Eye (tissue), 1 donor: ENCODE measurements around the gene SYT13.

ENCODE experiments used
- DNase-seq: peaks from one replicate; pipeline ENCODE4 v3.0.0-alpha.2; 2015

Gene SYT13

DNA sequence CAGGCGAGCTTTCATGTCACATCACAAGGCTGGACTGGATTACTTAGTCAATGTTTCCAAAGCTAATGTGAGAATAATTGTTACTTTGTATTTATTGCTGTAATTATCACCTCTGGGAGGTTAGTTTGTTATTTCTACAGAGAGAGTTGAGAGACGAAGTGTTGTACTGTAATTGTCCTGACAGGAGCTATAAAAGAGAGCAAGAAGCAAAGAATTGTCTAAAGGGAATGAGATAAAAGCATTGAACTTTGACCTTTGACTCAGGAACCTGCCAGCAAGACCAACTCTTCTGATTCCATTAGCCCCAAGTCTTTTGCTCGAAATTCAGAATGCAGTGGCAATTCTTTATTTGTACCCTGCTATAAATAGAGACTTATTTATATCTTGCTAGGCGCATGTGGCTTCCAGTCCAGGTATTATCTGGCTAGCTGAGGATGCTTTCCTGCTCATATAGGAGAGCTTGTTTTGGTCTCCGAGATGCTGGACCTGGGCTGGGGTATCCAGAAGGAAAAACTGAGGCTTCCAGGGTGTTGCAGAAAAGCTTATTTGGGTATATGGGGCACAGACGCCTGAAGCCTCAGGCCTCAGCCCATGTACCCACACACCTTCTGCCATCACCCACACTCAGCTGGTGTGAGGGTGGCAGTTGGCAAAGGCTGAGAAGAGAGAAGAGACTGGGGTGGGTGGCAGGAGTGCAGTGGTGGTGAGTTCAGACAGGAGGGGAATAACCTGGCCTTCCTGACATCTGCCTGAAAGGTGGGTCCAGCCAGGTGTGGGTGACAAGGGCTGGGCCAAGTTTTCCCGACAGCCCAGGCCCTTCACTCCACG lies 40.7 kb downstream of the SYT13 start:
- no peak for DNase-seq

DNA sequence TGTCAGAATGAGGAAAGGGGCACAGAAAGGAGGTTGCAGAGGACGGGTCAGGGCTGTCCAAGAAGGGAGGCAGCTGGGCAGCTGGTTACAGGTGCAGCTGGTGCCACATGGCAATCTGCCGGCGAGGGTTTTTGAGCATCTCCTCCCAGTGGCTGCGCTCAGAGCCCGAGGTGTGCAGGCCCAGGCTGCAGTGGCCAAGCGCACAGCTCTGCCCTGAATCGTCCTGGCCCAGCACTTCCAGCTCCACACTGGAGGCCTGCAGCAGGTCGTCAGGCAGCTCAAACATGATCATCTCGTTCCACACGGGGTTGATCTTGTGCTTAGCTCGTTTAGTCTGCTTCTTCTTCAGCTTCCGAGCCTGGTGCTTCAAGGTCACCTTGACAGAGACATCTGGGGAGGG lies 42.2 kb downstream of the SYT13 start:
- no peak for DNase-seq

DNA sequence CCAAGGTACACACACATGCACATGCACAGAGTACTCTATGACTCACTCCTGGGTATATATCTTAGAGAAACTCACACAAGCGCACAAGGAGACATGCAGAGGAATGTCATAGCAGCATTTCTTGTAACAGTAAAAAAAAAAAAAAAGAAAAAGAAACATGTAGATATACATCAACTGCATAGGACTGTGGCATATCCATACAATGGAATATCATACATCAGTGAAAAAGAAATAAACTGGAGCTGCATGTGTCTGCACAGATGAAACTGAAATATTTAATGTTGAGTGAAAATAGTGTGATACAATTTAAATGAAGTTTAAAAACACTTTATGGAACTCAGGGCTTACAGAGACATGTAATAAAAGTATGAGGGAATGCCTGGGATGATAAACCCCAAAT lies 46.4 kb downstream of the SYT13 start:
- no peak for DNase-seq

DNA sequence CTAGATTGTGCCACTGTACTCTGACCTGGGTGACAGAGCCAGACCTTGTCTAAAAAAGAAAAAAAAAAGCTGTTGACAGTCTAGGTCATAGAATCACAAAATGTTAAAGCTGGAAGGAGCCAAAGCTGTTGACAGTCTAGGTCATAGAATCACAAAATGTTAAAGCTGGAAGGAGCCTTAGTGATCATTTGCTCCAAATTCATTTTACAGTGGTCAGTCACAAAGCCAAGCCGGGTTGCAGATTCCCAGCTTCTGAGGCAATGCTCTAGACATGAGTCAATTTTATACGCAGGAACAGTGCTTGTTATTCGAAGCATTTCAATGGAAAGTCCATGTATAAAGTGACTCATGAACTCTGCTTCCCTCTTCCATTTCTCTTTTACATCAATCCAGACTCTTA lies 47.4 kb downstream of the SYT13 start:
- DNase-seq: no peak

DNA sequence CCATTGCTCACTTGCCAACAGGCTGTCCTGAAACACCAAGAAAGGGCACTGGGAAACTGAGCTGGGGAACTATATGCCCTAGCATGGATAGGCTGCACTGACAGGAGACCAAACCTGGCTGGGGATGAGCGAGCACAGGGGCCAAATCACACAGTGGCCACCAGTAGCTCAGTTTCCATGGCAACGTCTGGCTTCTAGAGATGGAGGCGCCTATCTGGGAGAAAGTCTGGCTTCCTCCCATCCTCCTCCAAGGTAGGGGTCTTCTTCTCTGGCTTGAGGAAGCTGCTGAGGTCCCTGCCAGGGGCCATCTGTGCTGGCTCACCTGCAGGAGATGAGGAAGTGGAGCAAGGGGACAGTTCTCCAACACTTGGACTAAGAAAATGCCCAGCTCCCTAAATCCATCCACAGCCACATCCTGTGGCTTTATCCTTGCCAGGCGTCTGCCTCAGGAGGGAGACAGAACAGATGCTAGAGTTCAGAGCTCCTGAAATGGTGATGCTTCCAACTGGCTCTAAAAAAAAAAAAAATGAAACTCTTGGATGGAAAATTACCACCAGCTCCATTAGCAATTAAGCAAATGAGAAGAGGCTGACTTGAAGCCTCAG lies 48.3 kb downstream of the SYT13 start:
- peak; percentile 12 for DNase-seq

DNA sequence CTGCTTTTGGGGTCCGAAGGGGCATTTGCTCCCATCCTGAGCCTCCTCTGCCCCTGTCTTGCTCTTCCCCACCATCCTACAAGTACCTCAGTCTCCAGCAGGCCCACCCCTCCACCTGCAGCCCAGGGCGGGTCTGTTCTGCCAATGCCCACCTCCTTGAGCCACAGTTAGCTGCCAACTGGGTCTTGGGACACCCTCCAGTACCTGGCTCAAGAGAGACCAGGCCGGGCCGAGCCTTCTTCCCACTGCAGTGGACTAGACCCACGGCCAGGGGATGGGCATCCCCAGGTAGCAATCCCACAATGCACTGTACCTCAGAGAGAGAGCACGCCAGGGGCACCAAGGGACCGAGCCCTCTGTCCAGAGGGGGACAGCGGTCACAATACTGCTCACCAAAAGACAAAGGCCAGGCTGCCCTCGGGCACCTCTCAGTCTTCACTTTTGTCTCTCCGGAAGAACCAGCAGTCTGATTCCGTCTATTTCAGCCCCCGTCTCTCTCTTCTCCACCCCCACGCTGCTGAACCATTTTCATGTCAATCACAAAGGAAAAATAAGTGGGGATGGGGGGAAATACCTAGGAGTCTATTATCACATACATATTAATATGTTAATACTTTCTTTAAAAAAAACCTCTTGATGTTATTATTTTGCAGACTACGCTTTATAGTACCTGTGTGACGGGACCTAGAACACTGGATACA lies 51.7 kb downstream of the SYT13 start:
- DNase-seq: no peak

DNA sequence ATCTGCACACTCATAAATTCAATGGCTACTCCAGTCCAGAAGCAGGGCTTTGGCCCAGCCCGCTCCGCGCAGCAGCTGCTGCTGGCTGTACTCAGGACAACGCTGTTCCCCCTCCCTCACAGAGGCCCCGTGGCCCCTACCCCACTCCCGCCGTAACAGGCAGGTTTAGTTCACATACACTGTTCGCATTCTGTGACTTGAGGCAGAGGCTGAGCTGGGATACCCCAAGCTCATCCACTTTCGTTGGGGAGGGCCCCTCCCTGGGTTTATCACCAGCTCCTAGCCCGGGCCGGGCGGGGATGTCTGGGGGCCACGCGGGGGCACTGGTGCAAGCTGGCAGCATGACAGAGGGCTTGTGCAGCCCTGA lies 52.4 kb downstream of the SYT13 start:
- no peak for DNase-seq

DNA sequence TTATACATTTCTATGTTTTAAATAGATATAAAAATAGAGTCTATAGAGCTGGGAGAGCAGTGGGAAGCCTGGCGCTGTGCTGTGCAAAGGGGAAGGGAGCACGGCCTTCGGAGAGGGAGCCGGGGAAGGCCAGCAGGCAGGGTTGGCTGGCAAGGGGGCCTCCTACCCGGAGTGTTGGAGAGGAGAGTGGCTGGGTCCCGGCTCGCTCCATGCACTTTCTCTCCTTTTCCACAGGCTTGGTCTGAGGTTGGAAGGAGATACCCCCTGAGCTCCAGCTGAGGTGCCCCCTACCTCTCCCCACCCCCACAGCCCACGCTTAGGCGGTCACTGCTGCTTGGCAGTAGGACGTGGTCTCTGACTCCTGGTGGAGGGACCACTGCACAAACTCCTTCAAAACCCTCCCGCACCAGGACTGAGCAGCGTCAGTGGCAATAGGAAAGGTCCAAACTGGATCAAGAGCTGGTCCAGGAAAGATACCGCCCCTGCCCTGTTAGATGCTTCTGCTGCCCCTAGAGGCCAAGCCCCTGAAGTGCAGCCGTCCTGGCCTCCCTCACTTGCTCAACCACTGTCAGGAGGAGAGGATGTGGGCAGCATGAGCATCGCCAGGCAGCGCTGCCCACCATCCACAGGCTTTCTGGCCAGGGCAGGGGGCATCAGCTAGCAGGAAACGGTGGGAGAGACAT lies 52.9 kb downstream of the SYT13 start:
- peak; percentile 76 for DNase-seq

DNA sequence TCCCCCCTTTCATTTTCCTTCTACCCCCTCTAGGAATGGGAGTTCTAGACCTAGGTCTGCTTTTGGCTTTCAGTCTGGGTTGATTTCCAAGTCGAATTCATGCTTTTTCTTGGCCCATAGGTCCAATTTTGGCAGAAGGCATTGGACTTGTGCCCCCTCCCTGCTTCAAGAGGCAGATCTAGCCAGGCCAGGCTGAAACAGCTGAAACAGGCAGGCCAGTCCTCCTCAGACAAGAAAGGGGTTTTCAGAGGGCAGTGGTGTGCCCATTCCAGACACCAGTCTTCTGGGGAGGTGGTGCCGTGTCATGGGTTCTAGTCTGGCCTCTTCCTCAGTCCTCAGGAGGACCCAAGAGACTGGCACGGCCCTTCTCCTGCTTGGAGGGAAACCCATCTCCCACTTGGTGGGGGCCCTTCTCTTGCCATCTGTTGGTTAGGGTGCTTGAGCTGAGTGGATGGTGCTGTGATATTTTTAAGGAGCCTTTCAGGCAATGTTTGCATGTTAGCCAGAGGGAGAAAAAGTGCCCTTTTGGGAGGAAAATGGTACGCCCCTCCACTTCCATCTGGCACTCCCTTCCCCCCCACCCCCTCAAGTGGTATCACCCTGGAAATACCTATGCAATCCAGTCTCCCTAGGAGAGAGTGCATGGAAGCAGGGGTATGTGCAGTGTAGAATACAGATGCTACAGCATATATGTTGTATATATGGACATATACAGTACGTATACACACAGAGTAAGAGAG lies 53.6 kb downstream of the SYT13 start:
- no peak for DNase-seq

DNA sequence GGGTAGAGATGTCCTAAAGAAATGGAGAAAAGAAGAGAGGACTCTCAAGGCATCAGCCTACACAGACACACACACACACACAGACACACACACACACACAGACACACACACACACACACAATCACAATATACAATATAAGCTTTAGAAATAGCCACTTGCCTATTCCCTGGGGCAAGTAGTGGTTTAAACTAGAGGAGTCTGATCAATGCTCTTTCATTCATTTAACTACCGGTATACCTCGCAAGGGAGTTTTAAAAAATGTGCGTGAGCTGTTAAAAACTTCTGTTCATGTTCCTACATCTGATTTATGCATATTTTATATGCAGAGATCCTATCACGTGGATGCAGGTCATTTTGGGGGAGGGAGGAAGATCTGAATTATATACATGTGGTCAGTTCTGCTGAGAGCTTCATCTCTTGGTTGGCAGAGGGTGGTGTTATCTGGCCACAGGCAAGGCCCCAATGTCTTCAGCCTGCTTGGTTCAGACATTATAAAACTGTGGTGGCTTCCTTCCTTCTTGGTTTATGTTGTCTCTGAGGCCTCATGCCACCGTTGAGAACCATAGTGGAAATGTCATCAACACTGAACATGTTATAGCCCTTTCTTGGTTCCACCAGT lies 56.6 kb downstream of the SYT13 start:
- no peak for DNase-seq

DNA sequence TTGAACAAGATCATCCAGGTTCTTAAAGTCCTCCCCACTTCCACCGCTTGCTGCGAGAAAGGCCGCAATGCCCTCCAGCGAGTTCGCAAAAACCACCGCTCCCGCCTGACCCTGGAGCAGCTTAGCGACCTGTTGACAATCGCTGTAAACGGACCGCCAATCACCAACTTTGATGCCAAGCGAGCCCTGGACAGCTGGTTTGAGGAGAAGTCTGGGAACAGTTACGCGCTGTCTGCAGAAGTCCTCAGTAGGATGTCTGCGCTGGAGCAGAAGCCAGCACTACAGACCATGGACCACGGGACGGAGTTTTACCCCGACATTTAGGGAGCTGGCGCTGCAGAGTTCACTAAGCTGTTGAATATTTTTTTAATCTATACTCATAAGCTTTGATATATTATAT lies 58.3 kb downstream of the SYT13 start:
- DNase-seq: no peak

DNA sequence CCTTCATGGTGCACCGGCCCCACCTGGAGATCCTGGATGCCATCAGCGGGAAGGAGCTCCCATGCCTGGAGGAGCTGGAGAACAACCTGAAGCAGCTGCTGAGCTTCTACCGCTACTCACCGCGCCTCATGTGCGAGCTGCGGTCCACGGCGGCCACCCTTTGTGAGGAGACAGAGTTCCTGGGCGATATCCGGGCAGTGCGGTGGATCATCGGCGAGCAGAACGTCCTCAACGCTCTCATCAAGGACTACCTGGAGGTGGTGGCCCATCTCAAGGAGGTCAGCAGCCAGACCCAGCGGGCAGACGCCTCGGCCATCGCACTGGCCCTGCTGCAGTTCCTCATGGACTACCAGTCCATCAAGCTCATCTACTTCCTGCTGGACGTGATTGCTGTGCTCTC lies 59.2 kb downstream of the SYT13 start:
- DNase-seq: no peak

DNA sequence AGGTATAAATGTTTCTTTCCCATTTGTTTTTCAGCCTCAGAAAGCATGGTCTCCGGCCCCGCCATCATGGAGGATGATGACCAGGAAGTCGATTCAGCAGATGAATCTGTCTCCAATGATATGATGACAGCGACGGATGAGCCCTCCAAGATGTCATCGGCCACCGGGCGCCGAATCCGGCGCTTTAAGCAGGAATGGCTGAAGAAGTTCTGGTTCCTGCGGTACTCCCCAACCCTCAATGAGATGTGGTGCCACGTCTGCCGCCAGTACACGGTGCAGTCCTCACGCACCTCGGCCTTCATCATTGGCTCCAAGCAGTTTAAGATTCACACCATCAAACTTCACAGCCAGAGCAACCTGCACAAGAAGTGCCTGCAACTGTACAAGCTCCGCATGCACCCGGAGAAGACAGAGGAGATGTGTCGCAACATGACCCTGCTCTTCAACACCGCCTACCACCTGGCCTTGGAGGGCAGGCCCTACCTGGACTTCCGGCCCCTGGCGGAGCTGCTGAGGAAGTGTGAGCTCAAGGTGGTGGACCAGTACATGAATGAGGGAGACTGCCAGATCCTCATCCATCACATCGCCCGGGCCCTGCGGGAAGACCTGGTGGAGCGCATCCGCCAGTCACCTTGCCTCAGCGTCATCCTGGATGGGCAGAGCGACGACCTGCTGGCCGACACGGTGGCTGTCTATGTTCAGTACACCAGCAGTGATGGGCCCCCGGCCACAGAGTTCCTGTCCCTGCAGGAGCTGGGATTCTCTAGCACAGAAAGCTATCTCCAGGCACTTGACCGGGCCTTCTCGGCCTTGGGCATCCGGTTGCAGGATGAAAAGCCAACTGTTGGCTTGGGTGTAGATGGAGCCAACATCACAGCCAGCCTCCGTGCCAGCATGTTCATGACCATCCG lies 59.9 kb downstream of the SYT13 start:
- DNase-seq: no peak

DNA sequence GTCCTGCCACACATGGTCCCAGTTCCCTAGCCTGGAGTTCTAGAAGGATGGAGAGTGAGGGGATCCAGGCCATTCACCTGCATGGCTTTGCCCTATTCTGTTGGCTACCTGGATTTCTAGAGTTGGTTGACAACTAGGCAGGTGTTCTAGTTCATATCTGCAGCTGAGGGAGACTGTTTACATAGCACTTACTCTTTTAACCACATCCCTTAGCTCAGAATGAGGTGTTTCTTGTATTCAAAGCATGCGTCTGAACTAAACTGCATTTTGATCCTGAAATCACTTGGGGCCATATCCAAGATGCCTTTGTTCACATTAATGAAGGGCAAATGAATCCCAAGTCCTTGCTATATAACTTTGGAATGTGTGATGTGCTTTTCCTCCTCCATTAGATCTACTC lies 60.9 kb downstream of the SYT13 start:
- no peak for DNase-seq

DNA sequence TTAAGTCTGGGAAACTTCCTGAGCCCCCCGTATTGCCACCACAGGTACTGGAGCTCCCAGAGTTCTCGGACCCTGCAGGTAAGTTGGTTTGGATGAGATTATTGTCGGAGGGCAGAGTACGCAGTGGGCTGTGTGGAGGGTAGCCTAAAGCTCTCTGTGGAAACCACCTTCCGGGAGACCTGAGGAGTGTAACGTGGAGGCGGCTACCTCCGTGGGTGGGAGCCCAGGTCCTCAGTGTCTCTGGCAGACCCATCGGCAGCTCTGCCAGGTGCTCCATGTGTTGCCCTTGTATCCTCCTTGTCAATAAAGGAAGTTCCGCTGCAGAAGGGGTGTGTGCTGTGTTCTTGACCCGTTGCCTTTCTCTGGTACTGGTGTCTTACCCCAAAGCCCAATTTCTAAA lies 61.4 kb downstream of the SYT13 start:
- DNase-seq: no peak

DNA sequence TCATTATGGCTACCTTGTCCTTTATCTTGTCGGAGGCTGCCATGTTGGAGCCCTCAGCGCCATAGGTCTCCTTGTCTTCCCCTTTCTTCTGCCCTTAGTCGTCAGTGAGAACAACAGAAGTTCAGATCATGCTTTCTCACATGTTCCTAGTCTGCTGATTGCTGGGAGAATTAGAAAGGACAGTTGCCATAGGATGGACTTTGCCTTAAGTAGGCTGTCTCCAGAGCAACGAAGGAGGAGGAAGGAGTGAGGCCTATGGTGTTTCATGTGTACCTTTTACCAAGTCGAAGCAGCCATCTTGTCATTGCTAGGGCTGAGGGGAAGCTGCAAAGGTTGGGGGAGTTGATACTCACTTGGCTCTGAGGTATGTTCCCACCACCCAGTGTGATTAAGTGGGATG lies 62.6 kb downstream of the SYT13 start:
- no peak for DNase-seq

DNA sequence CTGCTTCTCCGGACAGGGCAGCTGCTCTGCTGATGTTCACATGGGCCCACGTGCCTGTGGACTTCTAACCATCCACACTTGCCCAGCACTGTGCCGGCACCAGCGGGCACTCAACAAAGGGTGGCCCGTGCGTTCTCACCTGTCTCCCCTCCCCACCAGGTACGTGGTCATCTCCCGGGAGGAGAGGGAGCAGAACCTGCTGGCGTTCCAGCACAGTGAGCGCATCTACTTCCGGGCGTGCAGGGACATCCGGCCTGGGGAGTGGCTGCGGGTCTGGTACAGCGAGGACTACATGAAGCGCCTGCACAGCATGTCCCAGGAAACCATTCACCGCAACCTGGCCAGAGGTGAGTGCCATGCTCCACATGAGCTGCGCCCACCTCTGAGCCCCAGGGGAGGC lies 66.7 kb downstream of the SYT13 start:
- DNase-seq: no peak

DNA sequence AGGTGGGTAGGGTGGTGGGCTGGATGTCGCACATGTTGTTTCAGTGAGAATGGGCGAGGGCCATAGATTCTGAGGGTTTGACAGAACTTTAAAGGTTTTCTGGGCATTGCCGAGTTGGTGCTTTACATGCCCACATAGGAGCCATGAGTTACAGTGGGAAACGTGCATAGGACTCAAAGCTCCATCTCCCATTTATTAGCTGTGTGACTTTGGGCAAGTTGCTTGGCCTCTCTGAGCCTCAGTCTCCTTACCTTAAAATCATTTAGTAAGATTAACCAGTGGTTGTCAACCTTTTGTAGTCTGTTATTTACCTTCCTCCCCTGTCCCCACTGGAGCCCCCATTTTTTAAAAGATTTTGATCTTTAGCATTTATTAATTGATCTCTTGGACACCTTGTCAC lies 67.4 kb downstream of the SYT13 start:
- no peak for DNase-seq

DNA sequence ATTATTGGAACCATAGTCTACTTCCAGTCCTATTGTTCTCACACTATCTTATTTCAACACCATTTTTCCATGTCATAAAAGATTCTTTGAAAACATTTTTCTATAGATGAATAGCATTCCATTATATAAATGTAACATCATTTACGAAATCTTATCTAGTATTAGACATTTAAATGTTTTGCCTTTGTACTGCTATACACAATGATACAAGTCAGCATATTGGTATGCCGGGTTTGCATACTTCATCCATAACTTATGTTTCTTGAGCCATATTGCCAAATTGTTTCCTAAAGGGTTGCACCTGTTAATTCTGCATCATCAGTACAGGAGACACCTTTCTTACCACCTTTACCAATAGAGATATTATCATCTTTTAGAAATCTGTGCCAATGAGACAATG lies 68.2 kb downstream of the SYT13 start:
- no peak for DNase-seq

DNA sequence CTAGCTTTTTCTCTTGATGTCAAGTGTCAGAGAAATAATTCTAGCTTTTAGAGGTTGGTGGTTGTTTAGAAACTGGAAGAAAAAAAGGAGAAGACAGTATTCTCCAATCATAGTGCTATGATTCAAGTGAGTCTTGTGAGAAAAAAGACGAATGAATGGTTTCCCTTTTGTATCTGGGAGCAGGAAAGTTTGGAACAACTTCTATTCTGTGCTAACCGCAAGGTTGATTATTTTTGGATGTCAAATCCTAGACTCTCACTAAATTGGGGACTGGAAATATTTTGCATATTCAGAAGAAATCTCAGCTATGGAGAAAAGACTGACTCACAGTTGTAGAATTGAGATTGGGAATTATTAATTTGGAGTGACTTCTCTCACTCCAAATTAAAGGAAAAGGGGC lies 69.2 kb downstream of the SYT13 start:
- no peak for DNase-seq

DNA sequence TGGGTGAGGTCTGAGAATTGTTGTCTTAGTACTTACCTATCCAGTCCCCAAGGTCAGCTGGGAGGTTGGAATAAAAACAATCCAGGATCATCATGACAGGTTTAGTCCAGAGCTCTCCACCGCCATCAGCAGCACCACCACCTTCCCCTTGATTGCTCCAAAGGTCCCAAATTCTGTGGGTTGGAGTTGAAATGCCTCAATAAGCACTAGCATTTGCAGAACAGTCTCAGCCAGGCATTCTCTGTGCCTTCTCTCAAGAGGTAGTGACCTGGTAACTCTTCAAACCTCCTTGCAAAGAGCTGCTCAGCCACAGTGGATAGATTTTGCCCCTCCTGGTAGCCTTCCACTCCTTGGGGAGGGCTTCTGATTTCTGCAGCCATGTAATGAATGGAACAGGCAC lies 70.1 kb downstream of the SYT13 start:
- no peak for DNase-seq
